Activated CD8-positive, alpha-beta memory T cell treated with anti-CD3 and anti-CD28 coated beads, Interleukin-2, amount 50 U/mL, for 24 hours (primary cell): ENCODE data around the gene EIF4E2.
"Not testable (repeated sequence)": the region's sequence is repeated elsewhere in the genome, so short reads cannot be mapped to it uniquely, and the experiment has no call there.

Experiments
- DNase-seq: peaks from one replicate; pipeline ENCODE4 v3.0.0-alpha.2; 2020; ENCODE audit errors: extremely low read depth

Gene EIF4E2

GRCh38 chr2:232521959-232522622, 28.4 kb upstream of the EIF4E2 start:
- DNase-seq, result no peak

GRCh38 chr2:232522623-232523401, 27.7 kb upstream of the EIF4E2 start:
- DNase-seq, result no peak

GRCh38 chr2:232523402-232523681, 27.1 kb upstream of the EIF4E2 start:
- no peak for DNase-seq

- no peak for DNase-seq
Observed at GRCh38 chr2:232523682-232524597, 26.5 kb upstream of the EIF4E2 start.

GRCh38 chr2:232524771-232525170, 25.7 kb upstream of the EIF4E2 start:
- no peak for DNase-seq

GRCh38 chr2:232525199-232525598, 25.3 kb upstream of the EIF4E2 start:
- no peak for DNase-seq

GRCh38 chr2:232525791-232526371, 24.6 kb upstream of the EIF4E2 start, which contains the start of gene CHRND:
CHRND (plus strand) TSS chr2:232526160; CDS start chr2:232526216, 56 bp downstream.
- DNase-seq, result no peak

GRCh38 chr2:232526372-232526941, 24.0 kb upstream of the EIF4E2 start:
- DNase-seq, result no peak

- DNase-seq, result no peak
Observed at GRCh38 chr2:232527905-232528470, 22.5 kb upstream of the EIF4E2 start.

- no peak for DNase-seq
Observed at GRCh38 chr2:232528746-232529460, 21.6 kb upstream of the EIF4E2 start.

GRCh38 chr2:232529806-232530547, 20.5 kb upstream of the EIF4E2 start:
- no peak for DNase-seq

GRCh38 chr2:232530626-232531260, 19.7 kb upstream of the EIF4E2 start:
- no peak for DNase-seq

- DNase-seq, result no peak
Observed at GRCh38 chr2:232532419-232532818, 18.1 kb upstream of the EIF4E2 start.

- DNase-seq, result not testable (repeated sequence)
Observed at GRCh38 chr2:232532821-232533220, 17.7 kb upstream of the EIF4E2 start.

- no peak for DNase-seq
Observed at GRCh38 chr2:232533944-232534710, 16.4 kb upstream of the EIF4E2 start.

GRCh38 chr2:232534940-232535651, 15.4 kb upstream of the EIF4E2 start:
- no peak for DNase-seq

GRCh38 chr2:232535761-232536530, 14.5 kb upstream of the EIF4E2 start:
- DNase-seq, result no peak
